Neural cell (in vitro differentiated cells): ENCODE measurements around the gene PHF2.

Source experiments
- REST ChIP-seq: IDR thresholded peaks from 2 replicates; pipeline ENCODE4 v1.6.1; 2012; ENCODE audit warnings: borderline replicate concordance
- SMC3 ChIP-seq: fragments of 450-650 bp; conservative IDR thresholded peaks from 2 replicates; pipeline ENCODE4 v1.6.1; 2014; ENCODE audit warnings: antibody characterized with exemption, mild to moderate bottlenecking, moderate library complexity; ENCODE audit not compliant: poor library complexity
- TF ChIP-seq, protein P1 (sequence below): fragments of 450-650 bp; IDR thresholded peaks from 2 replicates; pipeline ENCODE4 v1.5.1; 2014; ENCODE audit warnings: antibody characterized with exemption, mild to moderate bottlenecking, moderate library complexity; ENCODE audit not compliant: poor library complexity, severe bottlenecking

GRCh38 chr9:93634311-93635185, 58.2 kb downstream of the PHF2 start:
- TF ChIP-seq, protein P1, sequence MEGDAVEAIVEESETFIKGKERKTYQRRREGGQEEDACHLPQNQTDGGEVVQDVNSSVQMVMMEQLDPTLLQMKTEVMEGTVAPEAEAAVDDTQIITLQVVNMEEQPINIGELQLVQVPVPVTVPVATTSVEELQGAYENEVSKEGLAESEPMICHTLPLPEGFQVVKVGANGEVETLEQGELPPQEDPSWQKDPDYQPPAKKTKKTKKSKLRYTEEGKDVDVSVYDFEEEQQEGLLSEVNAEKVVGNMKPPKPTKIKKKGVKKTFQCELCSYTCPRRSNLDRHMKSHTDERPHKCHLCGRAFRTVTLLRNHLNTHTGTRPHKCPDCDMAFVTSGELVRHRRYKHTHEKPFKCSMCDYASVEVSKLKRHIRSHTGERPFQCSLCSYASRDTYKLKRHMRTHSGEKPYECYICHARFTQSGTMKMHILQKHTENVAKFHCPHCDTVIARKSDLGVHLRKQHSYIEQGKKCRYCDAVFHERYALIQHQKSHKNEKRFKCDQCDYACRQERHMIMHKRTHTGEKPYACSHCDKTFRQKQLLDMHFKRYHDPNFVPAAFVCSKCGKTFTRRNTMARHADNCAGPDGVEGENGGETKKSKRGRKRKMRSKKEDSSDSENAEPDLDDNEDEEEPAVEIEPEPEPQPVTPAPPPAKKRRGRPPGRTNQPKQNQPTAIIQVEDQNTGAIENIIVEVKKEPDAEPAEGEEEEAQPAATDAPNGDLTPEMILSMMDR: no peak
- no peak for TF ChIP-seq SMC3
- TF ChIP-seq REST: no peak
